Pancreas (tissue), 10 donors: ENCODE results near the gene OGFOD3. TPM values are rescaled to one million over a fixed set of nuclear protein-coding genes. Genes with fewer than 3 reads are reported as not detected.

Experiments used
- ATAC-seq, 4 donors: fragments of 200-7000 bp; cut with Tn5 transposase; one replicate each; pipeline versions ENCODE4 v1.8.0 to v1.9.1; 2020; ENCODE audit warnings: mild to moderate bottlenecking in 4 of 4, moderate library complexity in 4 of 4
- DNase-seq, 6 donors: peaks; one replicate each; pipeline ENCODE4 v3.0.0-alpha.2; 2020
- FAIRE-seq: peaks from 2 replicates; lab custom pipeline; 2012; peaks lifted over from hg19 to GRCh38; lab: Jason Lieb, UNC
- H3K27ac ChIP-seq, 4 donors: fragments of 200-600 bp; sonication (generic); 1 replicate in 3 of 4; 2 replicates in 1 of 4; pipeline versions ENCODE4 v1.5.0 to v1.8.0; 2020
- H3K27me3 ChIP-seq, 4 donors: fragments of 200-600 bp; one replicate each; pipeline ENCODE4 v1.8.0; 2021
- H3K36me3 ChIP-seq, 3 donors: fragments of 200-600 bp; sonication (generic) in 1 of 3; one replicate each; pipeline versions ENCODE4 v1.5.0 to v1.8.0; 2020 to 2021
- H3K4me1 ChIP-seq, 3 donors: fragments of 200-600 bp; one replicate each; pipeline ENCODE4 v1.8.0; 2021
- H3K4me3 ChIP-seq, 4 donors: fragments of 200-600 bp; sonication (generic) in 2 of 4; one replicate each; pipeline versions ENCODE4 v1.5.0 to v1.8.0; 2020 to 2021
- H3K9me3 ChIP-seq, 4 donors: fragments of 200-600 bp; one replicate each; pipeline ENCODE4 v1.8.0; 2021
- WGBS, 2 donors: extraction: QIAGEN DNeasy Blood & Tissue Kit; methylation state at CpG; one replicate each; pipeline ENCODE4 v1.1.7; 2013; 5-methylcytosine and 5-hydroxymethylcytosine counted together
- intact Hi-C, 3 donors: fragments of 100-400 bp; cut with DNase I; formaldehyde crosslinking; loops; one replicate each; pipeline versions ENCODE4 v1.11.1 to v1.14.2; 2022
- polyA plus RNA-seq, 2 donors: library from polyadenylated mRNA; stranded (reverse); fragments of 200-250 nt; gene quantifications; one replicate each; pipeline ENCODE4 v1.2.3, GENCODE V29; 2013
- total RNA-seq, 6 donors: library from RNA; stranded (reverse); fragmentation: NEBNext Ultra II Directional in 4 of 6; extraction: Animal tissue kit (Norgen Biotek cat#: 25700) in 4 of 6; gene quantifications; one replicate each; pipeline versions ENCODE4 v1.2.1 to v1.2.4, GENCODE V29; 2021 to 2023
- TF ChIP-seq, protein P1 (sequence below), 4 donors: fragments of 200-600 bp; sonication (generic) in 3 of 4; IDR thresholded peaks; one replicate each; pipeline versions ENCODE4 v1.5.0 to v1.8.0; 2021; ENCODE audit warnings: antibody characterized with exemption in 4 of 4
- donor health status: healthy with polysubstance abuse.
- donor health status: DM: no; HTN: no; CAD: no; lungs with moderate emphysema.
- donor health status: DM: no; HTN: no; CAD: no.
- donor health status: control.
- donor health status: control.
- donor health status: Bipolar disorder and iron deficiency.
- donor health status: DM: yes; HTN: yes; CAD: no.
- donor health status: DM: no; HTN: no; CAD: no.
- donor health status: DM: no; HTN: no; CAD: no.
- donor health status: DM: yes; HTN: yes; CAD: no.

The OGFOD3 gene
- total and polyA plus RNA-seq, 8 donors = 17.8 to 28.0 (median 19.9) TPM

GRCh38 chr17:82435103-82435502 is 16.7 kb upstream of the OGFOD3 start:
- H3K27me3 ChIP-seq = no peaks in the 10 kb centered on the region
- no peaks in the 10 kb centered on the region for H3K36me3 ChIP-seq
- no peak overlapping the region for H3K4me3 ChIP-seq
- no peaks in the 10 kb centered on the region for H3K9me3 ChIP-seq
- ATAC-seq (no peak), DNase-seq (peak in 1 of 6 donors; percentile 54), FAIRE-seq (no peak)
- no peak overlapping the region for H3K27ac ChIP-seq
- 93 to 95% methylated on average over 12 of the region's 12 CpGs for WGBS, 2 donors
- TF ChIP-seq, protein P1, sequence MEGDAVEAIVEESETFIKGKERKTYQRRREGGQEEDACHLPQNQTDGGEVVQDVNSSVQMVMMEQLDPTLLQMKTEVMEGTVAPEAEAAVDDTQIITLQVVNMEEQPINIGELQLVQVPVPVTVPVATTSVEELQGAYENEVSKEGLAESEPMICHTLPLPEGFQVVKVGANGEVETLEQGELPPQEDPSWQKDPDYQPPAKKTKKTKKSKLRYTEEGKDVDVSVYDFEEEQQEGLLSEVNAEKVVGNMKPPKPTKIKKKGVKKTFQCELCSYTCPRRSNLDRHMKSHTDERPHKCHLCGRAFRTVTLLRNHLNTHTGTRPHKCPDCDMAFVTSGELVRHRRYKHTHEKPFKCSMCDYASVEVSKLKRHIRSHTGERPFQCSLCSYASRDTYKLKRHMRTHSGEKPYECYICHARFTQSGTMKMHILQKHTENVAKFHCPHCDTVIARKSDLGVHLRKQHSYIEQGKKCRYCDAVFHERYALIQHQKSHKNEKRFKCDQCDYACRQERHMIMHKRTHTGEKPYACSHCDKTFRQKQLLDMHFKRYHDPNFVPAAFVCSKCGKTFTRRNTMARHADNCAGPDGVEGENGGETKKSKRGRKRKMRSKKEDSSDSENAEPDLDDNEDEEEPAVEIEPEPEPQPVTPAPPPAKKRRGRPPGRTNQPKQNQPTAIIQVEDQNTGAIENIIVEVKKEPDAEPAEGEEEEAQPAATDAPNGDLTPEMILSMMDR (IDR thresholded peaks at IDR 0.05) = no peak
- intact Hi-C loops = no loop called here
- peaks cover 5 to 10% (median 9%) of the 10 kb centered on the region in 3 donors for H3K4me1 ChIP-seq

- intact Hi-C loops = no loop called here
- FAIRE-seq = no peak
- Histone ChIP-seq H3K9me3 (no peaks in the 10 kb centered on the region), H3K27ac (no peak overlapping the region), H3K27me3 (no peaks in the 10 kb centered on the region), H3K4me1 (peaks cover 5 to 10% (median 9%) of the 10 kb centered on the region in 3 donors), H3K4me3 (no peak overlapping the region), H3K36me3 (no peaks in the 10 kb centered on the region)
- ATAC-seq = no peak
- WGBS, 2 donors = 84% methylated on average over 3 of the region's 3 CpGs
- peak in 1 of 6 donors; percentile 38 for DNase-seq
- TF ChIP-seq, protein P1 (IDR thresholded peaks at IDR 0.05) = no peak
Measured at GRCh38 chr17:82434216-82434565, 15.8 kb upstream of the OGFOD3 start.

DNA sequence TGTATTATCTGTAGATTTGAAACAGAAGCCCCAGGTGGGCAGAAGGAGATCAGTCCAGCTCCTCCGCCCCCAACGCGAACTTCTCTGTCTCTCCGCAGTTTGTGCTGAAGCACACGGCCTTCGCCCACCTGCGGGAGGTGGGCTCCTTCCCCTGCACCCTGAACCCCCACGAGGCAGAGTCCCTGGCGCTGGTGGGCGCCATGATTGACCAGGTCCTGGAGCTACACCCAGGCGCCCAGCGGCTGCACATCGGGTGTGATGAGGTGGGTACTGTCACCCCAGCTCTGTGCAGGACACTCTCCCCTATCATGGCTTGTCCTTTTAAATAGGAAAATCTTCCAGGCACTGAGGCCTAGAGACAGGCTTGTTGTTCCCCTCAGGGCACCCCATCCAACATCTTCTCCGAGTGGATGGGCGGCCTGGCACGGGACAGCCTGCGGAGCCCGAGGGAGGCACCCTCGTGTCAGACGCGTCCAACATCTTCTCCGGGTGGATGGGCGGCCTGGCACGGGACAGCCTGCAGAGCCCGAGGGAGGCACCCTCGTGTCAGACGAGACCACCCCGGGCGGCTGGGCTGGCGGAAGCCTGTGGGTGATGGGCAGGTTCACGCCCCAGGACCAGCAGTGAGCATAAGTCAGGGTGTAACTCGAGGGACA is 15.3 kb upstream of the OGFOD3 start:
- 92% methylated on average over 32 of the region's 32 CpGs for WGBS, 2 donors
- H3K27ac ChIP-seq = no peak overlapping the region
- no peaks in the 10 kb centered on the region for H3K9me3 ChIP-seq
- FAIRE-seq = no peak
- ATAC-seq = no peak
- DNase-seq = peak in 1 of 6 donors; percentile 75
- H3K4me3 ChIP-seq = no peak overlapping the region
- H3K4me1 ChIP-seq = peaks cover 5 to 10% (median 9%) of the 10 kb centered on the region in 3 donors
- no peaks in the 10 kb centered on the region for H3K36me3 ChIP-seq
- TF ChIP-seq, protein P1 (IDR thresholded peaks at IDR 0.05) = no peak
- H3K27me3 ChIP-seq = no peaks in the 10 kb centered on the region
- intact Hi-C loops = no loop called here

- 84 to 91% methylated on average over 8 of the region's 8 CpGs for WGBS, 2 donors
- Histone ChIP-seq H3K9me3 (no peaks in the 10 kb centered on the region), H3K27me3 (no peaks in the 10 kb centered on the region), H3K27ac (no peak overlapping the region), H3K36me3 (no peaks in the 10 kb centered on the region), H3K4me1 (peaks cover 5 to 10% (median 9%) of the 10 kb centered on the region in 3 donors), H3K4me3 (no peak overlapping the region)
- DNase-seq = peak in 1 of 6 donors; percentile 35
- FAIRE-seq = no peak
- intact Hi-C loops = no loop called here
- TF ChIP-seq, protein P1 (IDR thresholded peaks at IDR 0.05) = no peak
- ATAC-seq = no peak
Measured at GRCh38 chr17:82432017-82432416, 13.6 kb upstream of the OGFOD3 start.

DNA sequence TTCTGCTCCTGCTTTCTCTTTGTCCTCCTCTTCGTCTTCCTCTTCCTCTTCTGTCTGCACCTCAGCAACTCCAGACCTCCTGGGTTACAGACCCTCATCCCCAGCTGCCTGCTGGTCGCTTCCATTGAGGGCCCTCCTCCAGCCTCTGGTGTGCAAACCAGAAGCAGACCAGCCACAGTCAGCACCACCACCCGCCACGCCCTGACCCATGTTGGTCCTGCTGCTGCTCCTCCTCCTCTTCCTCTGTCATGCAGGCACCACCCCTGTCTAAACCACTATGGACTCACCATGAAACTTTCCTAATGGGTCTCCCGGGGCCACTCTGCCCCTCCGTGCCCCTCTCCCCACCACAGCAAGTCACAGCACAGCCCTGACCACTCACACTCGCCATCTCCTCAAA is 11.4 kb upstream of the OGFOD3 start:
- WGBS, 2 donors = 82 to 85% methylated on average over 7 of the region's 7 CpGs
- Histone ChIP-seq H3K4me1 (no peaks in the 10 kb centered on the region), H3K9me3 (no peaks in the 10 kb centered on the region), H3K27ac (no peak overlapping the region), H3K36me3 (no peaks in the 10 kb centered on the region), H3K4me3 (no peak overlapping the region), H3K27me3 (no peaks in the 10 kb centered on the region)
- FAIRE-seq (no peak), ATAC-seq (no peak), DNase-seq (peak in 1 of 6 donors; percentile 30)
- intact Hi-C loops = no loop called here
- TF ChIP-seq, protein P1 (IDR thresholded peaks at IDR 0.05) = no peak
